ENCODE results near the gene CHST13. TPM values are rescaled to one million over a fixed set of nuclear protein-coding genes. Genes with fewer than 3 reads are reported as not detected.

Gene CHST13
- total RNA-seq, 1 experiment from 2014 or later = not detected

DNA sequence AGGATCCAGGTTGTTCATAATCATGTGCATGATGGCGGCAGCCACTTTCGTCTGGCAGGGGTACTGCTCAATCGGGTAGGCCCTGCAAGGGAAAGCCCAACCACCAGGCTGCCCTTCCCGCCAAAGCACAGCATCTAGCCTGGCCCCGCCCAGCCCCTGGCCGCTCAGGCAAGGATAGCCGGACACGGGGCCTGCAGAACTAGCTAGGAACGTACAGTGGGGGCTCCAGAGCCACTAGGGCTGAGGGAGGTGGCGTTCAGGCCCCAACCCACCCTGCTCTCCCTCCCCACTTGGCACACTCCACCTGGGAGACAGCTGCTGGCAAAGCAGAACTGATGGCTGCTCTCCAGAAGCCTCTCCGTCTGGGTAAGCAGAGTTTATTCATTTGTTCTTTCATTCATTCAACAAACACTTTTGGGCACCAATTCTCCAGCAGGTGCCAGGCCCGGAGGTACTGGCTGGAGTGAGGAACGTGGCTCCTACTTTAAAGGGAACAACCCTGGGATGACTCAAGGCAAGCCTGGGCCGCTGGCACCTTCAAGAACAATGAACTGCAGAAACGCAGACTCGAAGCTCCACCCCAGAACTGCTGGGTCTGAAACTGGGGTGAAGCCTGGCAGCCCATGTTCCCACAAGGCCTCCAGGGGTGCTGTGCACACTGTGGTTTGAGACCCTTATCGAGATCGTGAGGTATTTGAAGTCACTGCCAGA lies 14.2 kb upstream of the CHST13 start:
- no TSS peak for BruUV-seq (replicated peaks)
- H2AFZ ChIP-seq (ENCODE audit: low read length) = no peak overlapping the region
- no peaks in the 10 kb centered on the region for H3K9me2 ChIP-seq (replicated peaks; ENCODE audit: low read length)
- ChIA-PET CTCF (no interaction called here), POLR2A (ENCODE audit: unreplicated experiment) (no interaction called here)
- H3K4me3 ChIP-seq (ENCODE audit: low read length) = no peak overlapping the region
- H3K4me1 ChIP-seq (ENCODE audit: insufficient read depth, low read length) = no peaks in the 10 kb centered on the region; the same call in 1 of the 2 replicates
- no peaks in the 10 kb centered on the region for H3K79me2 ChIP-seq (ENCODE audit: low read length)
- no peak overlapping the region for H3K4me2 ChIP-seq (ENCODE audit: low read length)
- ATAC-seq (no peak), DNase-seq (no peak)
- no peak for TF ChIP-seq EZH2 (IDR thresholded peaks at IDR 0.05; ENCODE audit: low read length, unreplicated experiment)
- H3K9ac ChIP-seq (ENCODE audit: low read length) = no peak overlapping the region
- no peaks in the 10 kb centered on the region for H3F3A ChIP-seq (ENCODE audit: low read length, unreplicated experiment)
- intact Hi-C loops (cut with micrococcal nuclease) = no loop called here
- H4K20me1 ChIP-seq (ENCODE audit: low read length) = no peaks in the 10 kb centered on the region
- H3K27ac ChIP-seq (ENCODE audit: low read length) = no peak overlapping the region
- H3K9me3 ChIP-seq (ENCODE audit: low read length) = no peaks in the 10 kb centered on the region
- no peaks in the 10 kb centered on the region for H3K27me3 ChIP-seq (ENCODE audit: low read length)
- no peaks in the 10 kb centered on the region for H3K36me3 ChIP-seq (ENCODE audit: low read depth, low read length)

DNA sequence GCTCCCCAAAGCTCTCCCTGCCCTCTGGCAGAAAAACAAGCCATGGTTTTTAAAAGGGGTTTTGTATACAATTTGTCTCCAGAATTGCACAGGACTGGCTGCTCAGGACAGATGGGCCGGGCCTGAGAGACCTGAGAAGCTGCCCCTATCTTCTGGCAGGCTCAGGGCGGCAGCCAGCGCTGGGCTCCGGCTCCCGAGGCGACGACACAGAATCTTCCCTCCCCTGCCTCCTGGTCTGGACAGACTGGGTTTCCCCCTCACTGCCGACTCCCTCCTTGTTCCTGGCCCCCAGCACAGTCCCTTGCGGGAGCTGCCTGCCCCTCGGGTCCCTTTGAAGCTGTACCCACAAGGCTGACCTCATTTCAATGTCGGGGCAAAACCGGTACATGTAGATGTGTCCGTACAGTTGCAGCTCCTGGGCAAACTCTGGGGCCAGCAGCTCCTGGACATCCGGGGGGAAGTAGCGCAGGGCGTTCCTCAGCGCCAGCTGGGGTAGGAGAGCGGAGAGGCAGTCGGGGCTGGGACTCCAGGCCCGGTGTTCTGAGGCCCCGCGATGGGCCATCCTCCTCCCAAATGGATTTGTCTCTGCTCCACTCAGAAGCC lies 13.5 kb upstream of the CHST13 start:
- no peaks in the 10 kb centered on the region for H4K20me1 ChIP-seq (ENCODE audit: low read length)
- intact Hi-C loops (cut with micrococcal nuclease) = no loop called here
- no peaks in the 10 kb centered on the region; the same call in 1 of the 2 replicates for H3K4me1 ChIP-seq (ENCODE audit: insufficient read depth, low read length)
- no peak overlapping the region for H3K4me2 ChIP-seq (ENCODE audit: low read length)
- H3K27ac ChIP-seq (ENCODE audit: low read length) = no peak overlapping the region
- BruUV-seq (replicated peaks) = no TSS peak
- no peaks in the 10 kb centered on the region for H3K9me2 ChIP-seq (replicated peaks; ENCODE audit: low read length)
- H2AFZ ChIP-seq (ENCODE audit: low read length) = no peak overlapping the region
- POLR2A ChIA-PET (ENCODE audit: unreplicated experiment) = no interaction called here
- no peak overlapping the region for H3K9ac ChIP-seq (ENCODE audit: low read length)
- H3K4me3 ChIP-seq (ENCODE audit: low read length) = no peak overlapping the region
- no peaks in the 10 kb centered on the region for H3F3A ChIP-seq (ENCODE audit: low read length, unreplicated experiment)
- DNase-seq (no peak), ATAC-seq (no peak)
- CTCF ChIA-PET = no interaction called here
- no peaks in the 10 kb centered on the region for H3K36me3 ChIP-seq (ENCODE audit: low read depth, low read length)
- TF ChIP-seq EZH2phosphoT487 (IDR thresholded peaks at IDR 0.05; ENCODE audit: borderline replicate concordance, low read length) (no peak), EZH2 (IDR thresholded peaks at IDR 0.05; ENCODE audit: low read length, unreplicated experiment) (no peak)
- TF ChIP-seq, protein P1, sequence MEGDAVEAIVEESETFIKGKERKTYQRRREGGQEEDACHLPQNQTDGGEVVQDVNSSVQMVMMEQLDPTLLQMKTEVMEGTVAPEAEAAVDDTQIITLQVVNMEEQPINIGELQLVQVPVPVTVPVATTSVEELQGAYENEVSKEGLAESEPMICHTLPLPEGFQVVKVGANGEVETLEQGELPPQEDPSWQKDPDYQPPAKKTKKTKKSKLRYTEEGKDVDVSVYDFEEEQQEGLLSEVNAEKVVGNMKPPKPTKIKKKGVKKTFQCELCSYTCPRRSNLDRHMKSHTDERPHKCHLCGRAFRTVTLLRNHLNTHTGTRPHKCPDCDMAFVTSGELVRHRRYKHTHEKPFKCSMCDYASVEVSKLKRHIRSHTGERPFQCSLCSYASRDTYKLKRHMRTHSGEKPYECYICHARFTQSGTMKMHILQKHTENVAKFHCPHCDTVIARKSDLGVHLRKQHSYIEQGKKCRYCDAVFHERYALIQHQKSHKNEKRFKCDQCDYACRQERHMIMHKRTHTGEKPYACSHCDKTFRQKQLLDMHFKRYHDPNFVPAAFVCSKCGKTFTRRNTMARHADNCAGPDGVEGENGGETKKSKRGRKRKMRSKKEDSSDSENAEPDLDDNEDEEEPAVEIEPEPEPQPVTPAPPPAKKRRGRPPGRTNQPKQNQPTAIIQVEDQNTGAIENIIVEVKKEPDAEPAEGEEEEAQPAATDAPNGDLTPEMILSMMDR (conservative IDR thresholded peaks at IDR 0.05; ENCODE audit: low read depth, low read length) = no peak
- no peaks in the 10 kb centered on the region for H3K79me2 ChIP-seq (ENCODE audit: low read length)
- no peaks in the 10 kb centered on the region for H3K9me3 ChIP-seq (ENCODE audit: low read length)
- no peaks in the 10 kb centered on the region for H3K27me3 ChIP-seq (ENCODE audit: low read length)

DNA sequence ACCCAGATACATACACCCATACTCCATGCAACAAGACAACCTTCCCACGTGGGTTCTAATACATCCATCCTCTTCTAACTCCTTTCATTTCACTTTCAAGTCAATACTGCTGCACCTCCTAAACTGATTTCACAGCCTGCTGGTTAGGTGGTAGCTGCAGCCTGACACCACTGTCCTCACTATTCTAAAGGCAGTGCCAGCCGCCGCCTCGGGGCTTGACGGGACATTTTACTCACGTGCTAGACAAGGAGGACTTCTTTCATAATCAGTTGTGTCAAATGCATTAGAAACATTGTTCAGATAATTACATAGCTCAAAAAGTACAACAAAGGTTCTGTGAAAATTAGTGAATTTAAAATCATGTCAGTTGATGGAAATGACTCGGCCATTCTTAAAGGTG lies 12.7 kb upstream of the CHST13 start:
- H3K9ac ChIP-seq (ENCODE audit: low read length) = no peak overlapping the region
- BruUV-seq (replicated peaks) = no TSS peak
- H3K9me3 ChIP-seq (ENCODE audit: low read length) = no peaks in the 10 kb centered on the region
- no peaks in the 10 kb centered on the region; the same call in 1 of the 2 replicates for H3K4me1 ChIP-seq (ENCODE audit: insufficient read depth, low read length)
- H3K36me3 ChIP-seq (ENCODE audit: low read depth, low read length) = no peaks in the 10 kb centered on the region
- H4K20me1 ChIP-seq (ENCODE audit: low read length) = no peaks in the 10 kb centered on the region
- no peak for DNase-seq
- H3K27ac ChIP-seq (ENCODE audit: low read length) = no peak overlapping the region
- H3F3A ChIP-seq (ENCODE audit: low read length, unreplicated experiment) = no peaks in the 10 kb centered on the region
- no peak for TF ChIP-seq EZH2 (IDR thresholded peaks at IDR 0.05; ENCODE audit: low read length, unreplicated experiment)
- TF ChIP-seq EZH2phosphoT487 (IDR thresholded peaks at IDR 0.05; ENCODE audit: borderline replicate concordance, low read length) = no peak
- TF ChIP-seq, protein P1 (conservative IDR thresholded peaks at IDR 0.05; ENCODE audit: low read depth, low read length) = no peak
- no peak overlapping the region for H3K4me3 ChIP-seq (ENCODE audit: low read length)
- ChIA-PET CTCF (no interaction called here), POLR2A (ENCODE audit: unreplicated experiment) (no interaction called here)
- no peaks in the 10 kb centered on the region for H3K79me2 ChIP-seq (ENCODE audit: low read length)
- intact Hi-C loops (cut with micrococcal nuclease) = no loop called here
- H3K9me2 ChIP-seq (replicated peaks; ENCODE audit: low read length) = no peaks in the 10 kb centered on the region
- no peak overlapping the region for H2AFZ ChIP-seq (ENCODE audit: low read length)
- H3K27me3 ChIP-seq (ENCODE audit: low read length) = no peaks in the 10 kb centered on the region
- no peak for ATAC-seq
- H3K4me2 ChIP-seq (ENCODE audit: low read length) = no peak overlapping the region
